H9 (cell line): ENCODE measurements around the gene NEBL. TPM values are rescaled to one million over a fixed set of nuclear protein-coding genes. Genes with fewer than 3 reads are reported as not detected.

Experiments used
- DNase-seq: peaks from one replicate; pipeline ENCODE4 v3.0.0-alpha.2; 2017
- H2AFZ ChIP-seq: one replicate; pipeline ENCODE4 v1.6.1; 2013; ENCODE audit warnings: mild to moderate bottlenecking, low read length, control low read depth, moderate library complexity
- H2AK5ac ChIP-seq: 2 replicates; pipeline ENCODE4 v1.6.1; 2013; ENCODE audit warnings: low read length, control low read depth, mixed read lengths; ENCODE audit not compliant: insufficient read length
- H2BK120ac ChIP-seq: one replicate; pipeline ENCODE4 v1.6.1; 2013; ENCODE audit warnings: low read depth, mild to moderate bottlenecking, low read length, control low read depth, inconsistent platforms; ENCODE audit not compliant: poor library complexity, severe bottlenecking
- H2BK12ac ChIP-seq: 2 replicates; pipeline ENCODE4 v1.6.1; 2013; ENCODE audit warnings: low read length, control low read depth, mixed read lengths, low read depth; ENCODE audit not compliant: insufficient read length
- H2BK15ac ChIP-seq: 2 replicates; pipeline ENCODE4 v1.6.1; 2013; ENCODE audit warnings: low read depth, low read length, control low read depth
- H2BK20ac ChIP-seq: one replicate; pipeline ENCODE4 v1.6.1; 2013; ENCODE audit warnings: low read depth, mild to moderate bottlenecking, low read length, control low read depth, inconsistent platforms; ENCODE audit not compliant: poor library complexity, severe bottlenecking
- H2BK5ac ChIP-seq: 2 replicates; pipeline ENCODE4 v1.6.1; 2013; ENCODE audit warnings: low read length, control low read depth, mixed read lengths; ENCODE audit not compliant: insufficient read length
- H3K14ac ChIP-seq: 2 replicates; pipeline ENCODE4 v1.6.1; 2013; ENCODE audit warnings: low read length, control low read depth; ENCODE audit not compliant: insufficient read depth
- H3K18ac ChIP-seq: 2 replicates; pipeline ENCODE4 v1.6.1; 2013; ENCODE audit warnings: low read depth, mild to moderate bottlenecking, mixed read lengths, low read length, control low read depth; ENCODE audit not compliant: insufficient read length
- H3K23ac ChIP-seq: 2 replicates; pipeline ENCODE4 v1.6.1; 2013; ENCODE audit warnings: low read length, control low read depth, mixed read lengths, low read depth; ENCODE audit not compliant: insufficient read length
- H3K23me2 ChIP-seq: 2 replicates; pipeline ENCODE4 v1.6.1; 2013; ENCODE audit warnings: low read depth, mild to moderate bottlenecking, mixed read lengths, low read length, control low read depth; ENCODE audit not compliant: insufficient read length, poor library complexity, severe bottlenecking
- H3K27ac ChIP-seq: 2 replicates; pipeline ENCODE4 v1.5.1; 2013; ENCODE audit warnings: low read length, control low read depth, mixed read lengths, low read depth; ENCODE audit not compliant: insufficient read length
- H3K27me3 ChIP-seq: 2 replicates; pipeline ENCODE4 v1.6.1; 2013; ENCODE audit warnings: low read length, control low read depth, inconsistent platforms; ENCODE audit not compliant: insufficient read depth
- H3K4ac ChIP-seq: 2 replicates; pipeline ENCODE4 v1.6.1; 2013; ENCODE audit warnings: low read depth, mild to moderate bottlenecking, control low read depth, inconsistent platforms, low read length, moderate library complexity
- H3K4me1 ChIP-seq: 2 replicates; pipeline ENCODE4 v1.6.1; 2013; ENCODE audit warnings: low read length, control low read depth, inconsistent platforms; ENCODE audit not compliant: insufficient read depth
- H3K4me2 ChIP-seq: 2 replicates; pipeline ENCODE4 v1.6.1; 2013; ENCODE audit warnings: low read length, control low read depth, mixed read lengths; ENCODE audit not compliant: insufficient read length, insufficient read depth
- H3K56ac ChIP-seq: 2 replicates; pipeline ENCODE4 v1.6.1; 2013; ENCODE audit warnings: low read depth, mild to moderate bottlenecking, mixed read lengths, low read length, control low read depth; ENCODE audit not compliant: insufficient read length
- H3K79me1 ChIP-seq: 2 replicates; pipeline ENCODE4 v1.6.1; 2013; ENCODE audit warnings: low read depth, mild to moderate bottlenecking, moderate library complexity, low read length, control low read depth, inconsistent platforms; ENCODE audit not compliant: insufficient read depth, poor library complexity, severe bottlenecking
- H3K79me2 ChIP-seq: 2 replicates; pipeline ENCODE4 v1.6.1; 2013; ENCODE audit warnings: low read length, control low read depth, inconsistent platforms; ENCODE audit not compliant: insufficient read depth
- H3K9ac ChIP-seq: 2 replicates; pipeline ENCODE4 v1.6.1; 2013; ENCODE audit warnings: low read length, control low read depth, mixed read lengths; ENCODE audit not compliant: insufficient read length; ENCODE audit errors: extremely low read depth
- H3K9me3 ChIP-seq: one replicate; pipeline ENCODE4 v1.6.1; 2013; ENCODE audit warnings: low read depth, low read length, inconsistent platforms; ENCODE audit not compliant: control insufficient read depth
- H3T11ph ChIP-seq: one replicate; pipeline ENCODE4 v1.6.1; 2013; ENCODE audit warnings: mild to moderate bottlenecking, low read length, control low read depth, inconsistent platforms
- H4K20me1 ChIP-seq: one replicate; pipeline ENCODE4 v1.6.1; 2013; ENCODE audit not compliant: control insufficient read depth, insufficient read length, insufficient read depth
- H4K5ac ChIP-seq: 2 replicates; pipeline ENCODE4 v1.6.1; 2013; ENCODE audit warnings: low read depth, mild to moderate bottlenecking, mixed read lengths, low read length, control low read depth; ENCODE audit not compliant: insufficient read length
- H4K8ac ChIP-seq: replicated peaks from 2 replicates; pipeline ENCODE4 v1.6.1; 2013; ENCODE audit warnings: low read length, control low read depth, mixed read lengths, low read depth; ENCODE audit not compliant: insufficient read length
- H4K91ac ChIP-seq: 2 replicates; pipeline ENCODE4 v1.6.1; 2013; ENCODE audit warnings: low read depth, mild to moderate bottlenecking, moderate library complexity, mixed read lengths, low read length, control low read depth; ENCODE audit not compliant: insufficient read length
- H3K27ac Mint-ChIP-seq, 3 experiments: 2 replicates in 2 of 3; 3 replicates in 1 of 3; pipeline ENCODE4 v1.8.0; 2020 to 2021; ENCODE audit warnings: mixed read lengths in 3 of 3, mild to moderate bottlenecking in 1 of 3, moderate library complexity in 1 of 3
- H3K27me3 Mint-ChIP-seq: 2 replicates; pipeline ENCODE4 v1.8.0; 2021; ENCODE audit warnings: low read depth, mild to moderate bottlenecking, moderate library complexity, mixed read lengths
- H3K36me3 Mint-ChIP-seq, 3 experiments: 2 replicates in 2 of 3; 3 replicates in 1 of 3; pipeline ENCODE4 v1.8.0; 2020 to 2021; ENCODE audit warnings: low read depth in 3 of 3, mixed read lengths in 3 of 3; ENCODE audit not compliant: insufficient read depth in 1 of 3
- H3K4me1 Mint-ChIP-seq, 2 experiments: 2 replicates each; pipeline ENCODE4 v1.8.0; 2020; ENCODE audit warnings: mixed read lengths in 2 of 2
- H3K4me3 Mint-ChIP-seq, 2 experiments: 2 replicates in 1 of 2; 3 replicates in 1 of 2; pipeline ENCODE4 v1.8.0; 2020 to 2021; ENCODE audit warnings: mild to moderate bottlenecking in 2 of 2, mixed read lengths in 2 of 2, moderate library complexity in 1 of 2
- H3K9me3 Mint-ChIP-seq, 2 experiments: 2 replicates in 1 of 2; 3 replicates in 1 of 2; pipeline ENCODE4 v1.8.0; 2020; ENCODE audit warnings: mild to moderate bottlenecking in 2 of 2, mixed read lengths in 2 of 2, moderate library complexity in 1 of 2
- WGBS: extraction: QIAGEN DNeasy Blood & Tissue Kit; methylation state at CpG from one replicate; pipeline ENCODE4 v1.1.7; 2013; ENCODE audit warnings: missing lambda C conversion rate, low lambda C conversion rate, mixed read lengths; ENCODE audit not compliant: insufficient read length; ENCODE audit errors: extremely low coverage; 5-methylcytosine and 5-hydroxymethylcytosine counted together
- total RNA-seq: library from RNA; stranded (reverse); gene quantifications from 2 replicates; pipeline ENCODE4 v1.2.1, GENCODE V29; 2021
- TF ChIP-seq, protein P1 (sequence below): fragments of 200-600 bp; sonication (generic); conservative IDR thresholded peaks from 3 replicates; pipeline ENCODE4 v1.8.0; 2021; ENCODE audit warnings: antibody characterized with exemption, mild to moderate bottlenecking

The NEBL gene
- total RNA-seq, 1 experiment from 2014 or later: 20.9 TPM

DNA sequence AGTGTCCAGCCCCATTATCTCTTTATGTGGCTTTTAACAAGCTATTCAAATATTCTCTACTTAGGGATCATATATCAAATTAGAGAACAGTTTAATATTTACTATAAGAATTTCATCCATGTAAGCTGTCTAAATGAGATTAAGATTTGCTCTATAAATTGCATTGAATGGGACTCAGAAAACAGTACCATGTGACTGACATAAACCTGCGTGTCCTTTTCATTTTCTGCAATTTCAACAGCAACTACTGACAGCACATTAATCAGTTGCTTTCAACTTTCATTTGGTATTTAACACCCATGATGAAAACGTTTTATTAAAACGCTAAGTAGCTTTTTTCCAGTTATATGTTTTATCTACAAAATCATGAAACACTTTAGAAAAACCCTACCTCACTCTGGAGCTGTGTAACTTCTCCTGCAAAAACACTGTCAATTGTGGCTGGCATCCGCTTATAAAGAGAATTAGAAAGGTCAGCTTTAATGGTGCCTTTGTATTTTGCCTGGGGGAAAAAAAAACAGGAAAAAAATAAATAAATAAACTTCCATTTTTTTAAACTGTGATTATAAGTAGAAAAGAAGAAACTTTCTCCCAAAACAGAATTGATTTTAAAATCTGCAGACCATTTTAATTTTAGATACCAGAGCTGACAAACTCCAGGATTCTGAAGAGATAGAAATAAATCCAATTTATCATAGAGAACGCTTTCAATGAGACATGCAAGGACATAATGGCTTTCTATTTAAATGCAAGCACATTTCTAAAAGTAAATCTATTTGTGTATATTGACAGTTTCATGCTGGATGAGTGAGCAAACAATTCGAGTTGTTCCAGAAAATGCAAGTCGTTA lies 9.2 kb downstream of the NEBL start:
- Histone ChIP-seq H3K18ac (no peak overlapping the region), H3K14ac (no peak overlapping the region), H3K9ac (no peak overlapping the region), H3K27me3 (no peaks in the 10 kb centered on the region), H2BK5ac (no peak overlapping the region), H2BK120ac (no peak overlapping the region), H2BK15ac (no peak overlapping the region), H4K20me1 (no peaks in the 10 kb centered on the region), H3K9me3 (no peaks in the 10 kb centered on the region), H3T11ph (no peak overlapping the region), H3K56ac (no peak overlapping the region), H3K4me2 (no peak overlapping the region), H4K91ac (no peak overlapping the region), H4K8ac (no peak overlapping the region), H4K5ac (no peak overlapping the region), H2BK20ac (no peak overlapping the region), H2AK5ac (no peak overlapping the region), H3K79me1 (no peaks in the 10 kb centered on the region), H3K23me2 (no peaks in the 10 kb centered on the region), H2BK12ac (no peak overlapping the region), H3K27ac (no peak overlapping the region), H3K4ac (no peak overlapping the region), H3K79me2 (no peaks in the 10 kb centered on the region), H3K4me1 (peaks cover 9% of the 10 kb centered on the region), H2AFZ (no peak overlapping the region), H3K23ac (no peak overlapping the region)
- no peak overlapping the region for H3K4me3 Mint-ChIP-seq
- TF ChIP-seq, protein P1, sequence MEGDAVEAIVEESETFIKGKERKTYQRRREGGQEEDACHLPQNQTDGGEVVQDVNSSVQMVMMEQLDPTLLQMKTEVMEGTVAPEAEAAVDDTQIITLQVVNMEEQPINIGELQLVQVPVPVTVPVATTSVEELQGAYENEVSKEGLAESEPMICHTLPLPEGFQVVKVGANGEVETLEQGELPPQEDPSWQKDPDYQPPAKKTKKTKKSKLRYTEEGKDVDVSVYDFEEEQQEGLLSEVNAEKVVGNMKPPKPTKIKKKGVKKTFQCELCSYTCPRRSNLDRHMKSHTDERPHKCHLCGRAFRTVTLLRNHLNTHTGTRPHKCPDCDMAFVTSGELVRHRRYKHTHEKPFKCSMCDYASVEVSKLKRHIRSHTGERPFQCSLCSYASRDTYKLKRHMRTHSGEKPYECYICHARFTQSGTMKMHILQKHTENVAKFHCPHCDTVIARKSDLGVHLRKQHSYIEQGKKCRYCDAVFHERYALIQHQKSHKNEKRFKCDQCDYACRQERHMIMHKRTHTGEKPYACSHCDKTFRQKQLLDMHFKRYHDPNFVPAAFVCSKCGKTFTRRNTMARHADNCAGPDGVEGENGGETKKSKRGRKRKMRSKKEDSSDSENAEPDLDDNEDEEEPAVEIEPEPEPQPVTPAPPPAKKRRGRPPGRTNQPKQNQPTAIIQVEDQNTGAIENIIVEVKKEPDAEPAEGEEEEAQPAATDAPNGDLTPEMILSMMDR: no peak
- no CpG with 5 or more reads among the region's 7 CpGs for WGBS
- H3K4me1 Mint-ChIP-seq: peaks cover 28 to 30% of the 10 kb centered on the region in 2 experiments
- no peak overlapping the region for H3K27ac Mint-ChIP-seq
- H3K36me3 Mint-ChIP-seq: no peaks in the 10 kb centered on the region
- H3K27me3 Mint-ChIP-seq: no peaks in the 10 kb centered on the region
- DNase-seq: no peak
- H3K9me3 Mint-ChIP-seq: no peaks in the 10 kb centered on the region
